GM18870 (cell line): Measurements from ENCODE around the gene CELF2.
A peak's percentile ranks its signal among the peaks of the same experiment; 100 is the strongest.

Experiments
- ATAC-seq: cut with Tn5 transposase; IDR thresholded peaks from one replicate; pipeline ENCODE4 v1.9.1; 2021; ENCODE audit warnings: moderate library complexity; ENCODE audit not compliant: unreplicated experiment

CELF2 gene

GRCh38 chr10:11152801-11153200, 135.1 kb downstream of the CELF2 start:
- no peak for ATAC-seq

GRCh38 chr10:11153245-11153644, 135.6 kb downstream of the CELF2 start:
- ATAC-seq: no peak

- no peak for ATAC-seq
Observed at GRCh38 chr10:11153766-11154165, 136.1 kb downstream of the CELF2 start.

GRCh38 chr10:11154333-11154732, 136.7 kb downstream of the CELF2 start:
- no peak for ATAC-seq

- no peak for ATAC-seq
Observed at GRCh38 chr10:11154849-11155498, 137.3 kb downstream of the CELF2 start.

- ATAC-seq: no peak
Observed at GRCh38 chr10:11156480-11156879, 138.8 kb downstream of the CELF2 start.

- no peak for ATAC-seq
Observed at GRCh38 chr10:11157292-11158076, 139.8 kb downstream of the CELF2 start.

- ATAC-seq: no peak
Observed at GRCh38 chr10:11158080-11158479, 140.4 kb downstream of the CELF2 start.

GRCh38 chr10:11159543-11160215, 142.0 kb downstream of the CELF2 start:
- ATAC-seq: no peak

- no peak for ATAC-seq
Observed at GRCh38 chr10:11161096-11161495, 143.4 kb downstream of the CELF2 start.

GRCh38 chr10:11161910-11162309, 144.2 kb downstream of the CELF2 start:
- ATAC-seq: no peak

GRCh38 chr10:11162828-11163599, 145.3 kb downstream of the CELF2 start:
- ATAC-seq: peak; percentile 70

- no peak for ATAC-seq
Observed at GRCh38 chr10:11163780-11164550, 146.3 kb downstream of the CELF2 start.

- ATAC-seq: no peak
Observed at GRCh38 chr10:11164551-11164802, 146.8 kb downstream of the CELF2 start.

- no peak for ATAC-seq
Observed at GRCh38 chr10:11164803-11165590, 147.3 kb downstream of the CELF2 start.

GRCh38 chr10:11165591-11166543, 148.2 kb downstream of the CELF2 start:
- peak; percentile 57 for ATAC-seq

- no peak for ATAC-seq
Observed at GRCh38 chr10:11166550-11166949, 148.9 kb downstream of the CELF2 start.

- ATAC-seq: no peak
Observed at GRCh38 chr10:11167233-11167966, 149.7 kb downstream of the CELF2 start.
